HCT116 (cell line): ENCODE measurements around the gene ERFE. TPM values are rescaled to one million over a fixed set of nuclear protein-coding genes. Genes with fewer than 3 reads are reported as not detected.
A peak's percentile ranks its signal among the peaks of the same experiment; 100 is the strongest.

Experiments used
- ATAC-seq: fragments of 200-7000 bp; cut with Tn5 transposase; 2 replicates; pipeline ENCODE4 v1.9.1; 2020; ENCODE audit warnings: mild to moderate bottlenecking, moderate library complexity
- Bru-seq: library from RNA; stranded (reverse); fragments of 400-500 nt; gene quantifications from one replicate; lab custom pipeline; 2021; lab: Mats Ljungman, UMichigan
- BruChase-seq, 2 experiments: library from RNA; stranded (reverse); fragments of 400-500 nt; gene quantifications; one replicate each; lab custom pipeline; 2021; lab: Mats Ljungman, UMichigan
- BruUV-seq: library from RNA; stranded (reverse); fragments of 400-500 nt; replicated peaks from 2 replicates; lab custom pipeline; 2021; lab: Mats Ljungman, UMichigan
- CTCF ChIA-PET: fragments of 300-600 bp; sonication (Branson Sonifier 250); formaldehyde crosslinking; loops from one replicate; lab custom pipeline; 2021; ENCODE audit warnings: antibody characterized with exemption; lab: Charles Lee
- POLR2A ChIA-PET: fragments of 300-600, 350-600 bp; sonication (Branson Sonifier 250); formaldehyde crosslinking; loops from one replicate; lab custom pipeline; 2021; ENCODE audit warnings: antibody characterized with exemption; lab: Charles Lee
- RAD21 ChIA-PET, 2 experiments: fragments of 300-600 bp; sonication (Branson Sonifier 250); formaldehyde crosslinking; loops; one replicate each; lab custom pipeline; 2023; ENCODE audit warnings: low total read pairs in 2 of 2; ENCODE audit not compliant: uncharacterized antibody in 2 of 2, unreplicated experiment in 2 of 2, low non-redundant PET in 1 of 2; lab: Charles Lee
- DNase-seq: peaks from one replicate; pipeline ENCODE4 v3.0.0-alpha.2; 2010; ENCODE audit warnings: low read depth, low spot score
- H2AFZ ChIP-seq: fragments of 200-600 bp; shearing (Covaris generic), sonication (generic); 2 replicates; pipeline ENCODE4 v1.6.1; 2017; ENCODE audit warnings: low read depth, mixed run types, mixed read lengths, antibody characterized with exemption, low read length; ENCODE audit not compliant: poor library complexity, severe bottlenecking
- H3K27ac ChIP-seq: 2 replicates; pipeline ENCODE4 v1.5.1; 2012; ENCODE audit warnings: low read depth, low read length
- H3K27me3 ChIP-seq: fragments of 200-600 bp; sonication (generic); 2 replicates; pipeline ENCODE4 v1.6.1; 2016; ENCODE audit warnings: mixed run types, low read length, mixed read lengths; ENCODE audit not compliant: insufficient read depth
- H3K36me3 ChIP-seq, 2 experiments: fragments of 200-500 bp in 1 of 2; fragments of 200-600 bp in 1 of 2; sonication (Bioruptor generic) in 1 of 2; sonication (generic) in 1 of 2; 2 replicates each; pipeline versions ENCODE4 v1.5.1 to v1.6.1; 2014 to 2016; ENCODE audit warnings: low read length in 2 of 2, inconsistent platforms in 1 of 2, mixed read lengths in 1 of 2, mixed run types in 1 of 2; ENCODE audit not compliant: insufficient read depth in 2 of 2, control insufficient read depth in 1 of 2
- H3K4me1 ChIP-seq, 2 experiments: fragments of 200-600 bp in 1 of 2; sonication (generic) in 1 of 2; 2 replicates each; pipeline versions ENCODE4 v1.5.1 to v1.6.1; 2012 to 2017; ENCODE audit warnings: low read length in 2 of 2, inconsistent platforms in 1 of 2, mild to moderate bottlenecking in 1 of 2, mixed read lengths in 1 of 2, mixed run types in 1 of 2, moderate library complexity in 1 of 2; ENCODE audit not compliant: insufficient read depth in 2 of 2, control insufficient read depth in 1 of 2
- H3K4me2 ChIP-seq: fragments of 200-600 bp; sonication (generic); 2 replicates; pipeline ENCODE4 v1.6.1; 2017; ENCODE audit warnings: mixed run types, low read length, mixed read lengths
- H3K4me3 ChIP-seq, 2 experiments: fragments of 200-600 bp in 1 of 2; sonication (generic) in 1 of 2; replicated peaks in 1 of 2; 2 replicates each; pipeline ENCODE4 v1.5.1; 2011 to 2016; ENCODE audit warnings: low read length in 2 of 2, control low read depth in 1 of 2, low read depth in 1 of 2, mild to moderate bottlenecking in 1 of 2, mixed read lengths in 1 of 2, mixed run types in 1 of 2
- H3K79me2 ChIP-seq: fragments of 200-600 bp; sonication (generic); 2 replicates; pipeline ENCODE4 v1.6.1; 2017; ENCODE audit warnings: mild to moderate bottlenecking, mixed run types, low read length, moderate library complexity, mixed read lengths; ENCODE audit not compliant: insufficient read depth
- H3K9ac ChIP-seq: fragments of 200-600 bp; sonication (generic); 2 replicates; pipeline ENCODE4 v1.6.1; 2016; ENCODE audit warnings: low read length, mixed read lengths
- H3K9me2 ChIP-seq: fragments of 200-600 bp; sonication (generic), shearing (Covaris generic); 2 replicates; pipeline ENCODE4 v1.6.1; 2017; ENCODE audit warnings: mixed run types, mild to moderate bottlenecking, moderate library complexity; ENCODE audit not compliant: insufficient read depth
- H3K9me3 ChIP-seq, 2 experiments: fragments of 200-500 bp in 1 of 2; fragments of 200-600 bp in 1 of 2; sonication (Bioruptor generic) in 1 of 2; sonication (generic) in 1 of 2; 2 replicates each; pipeline ENCODE4 v1.6.1; 2014 to 2017; ENCODE audit warnings: low read length in 2 of 2, mixed read lengths in 2 of 2, inconsistent platforms in 1 of 2, low read depth in 1 of 2, mild to moderate bottlenecking in 1 of 2, mixed run types in 1 of 2, moderate library complexity in 1 of 2; ENCODE audit not compliant: control insufficient read depth in 1 of 2, insufficient read depth in 1 of 2
- H4K20me1 ChIP-seq: fragments of 200-600 bp; sonication (generic), shearing (Covaris generic); 2 replicates; pipeline ENCODE4 v1.6.1; 2017; ENCODE audit warnings: mixed run types, mild to moderate bottlenecking, moderate library complexity; ENCODE audit not compliant: insufficient read depth
- CTCF ChIP-seq, 3 experiments: fragments of 200-600 bp in 1 of 3; sonication (generic) in 1 of 3; IDR thresholded peaks in 2 of 3; conservative IDR thresholded peaks in 1 of 3; 2 replicates each; pipeline ENCODE4 v1.5.1; 2012 to 2017; ENCODE audit warnings: low read depth in 2 of 3, low read length in 2 of 3, antibody characterized with exemption in 1 of 3, borderline replicate concordance in 1 of 3, control low read depth in 1 of 3, mild to moderate bottlenecking in 1 of 3, mixed read lengths in 1 of 3, mixed run types in 1 of 3, moderate library complexity in 1 of 3; ENCODE audit not compliant: insufficient read depth in 1 of 3
- EGR1 ChIP-seq: IDR thresholded peaks from 2 replicates; pipeline ENCODE4 v1.6.1; 2012; ENCODE audit warnings: low read depth
- ELF1 ChIP-seq: IDR thresholded peaks from 2 replicates; pipeline ENCODE4 v1.6.1; 2012; ENCODE audit warnings: low read depth, borderline replicate concordance
- EZH2 ChIP-seq: fragments of 200-600 bp; sonication (generic); IDR thresholded peaks from 2 replicates; pipeline ENCODE4 v1.6.1; 2017; ENCODE audit warnings: antibody characterized with exemption, mixed run types
- EZH2phosphoT487 ChIP-seq: fragments of 200-600 bp; IDR thresholded peaks from 2 replicates; pipeline ENCODE4 v1.6.1; 2018; ENCODE audit warnings: antibody characterized with exemption, borderline replicate concordance
- FOSL1 ChIP-seq: IDR thresholded peaks from 2 replicates; pipeline ENCODE4 v1.6.1; 2012; ENCODE audit warnings: low read depth
- JUND ChIP-seq: IDR thresholded peaks from 2 replicates; pipeline ENCODE4 v1.6.1; 2012
- POLR2A ChIP-seq: IDR thresholded peaks from 2 replicates; pipeline ENCODE4 v1.7.0; 2011; ENCODE audit warnings: borderline replicate concordance; ENCODE audit not compliant: insufficient read depth, insufficient read length; ENCODE audit errors: extremely low read depth
- POLR2AphosphoS5 ChIP-seq: IDR thresholded peaks from 2 replicates; pipeline ENCODE4 v1.6.1; 2011; ENCODE audit warnings: mild to moderate bottlenecking, low read depth, low read length, moderate library complexity
- RAD21 ChIP-seq: IDR thresholded peaks from 2 replicates; pipeline ENCODE4 v1.6.1; 2012; ENCODE audit warnings: low read depth, mild to moderate bottlenecking
- REST ChIP-seq: IDR thresholded peaks from 2 replicates; pipeline ENCODE4 v1.6.1; 2012; ENCODE audit warnings: low read depth
- SIN3A ChIP-seq: IDR thresholded peaks from 2 replicates; pipeline ENCODE4 v1.6.1; 2012; ENCODE audit warnings: low read depth
- SP1 ChIP-seq: IDR thresholded peaks from 2 replicates; pipeline ENCODE4 v1.6.1; 2012; ENCODE audit warnings: low read depth
- TCF7L2 ChIP-seq: IDR thresholded peaks from 2 replicates; pipeline ENCODE4 v1.7.0; 2011; ENCODE audit warnings: borderline replicate concordance, inconsistent platforms; ENCODE audit not compliant: insufficient read depth, insufficient read length; ENCODE audit errors: extremely low read depth
- ZFX ChIP-seq: fragments of 450-650 bp; IDR thresholded peaks from 2 replicates; pipeline ENCODE4 v1.6.1; 2017
- ZNF274 ChIP-seq: fragments of 200-500 bp; sonication (Bioruptor generic); IDR thresholded peaks from 2 replicates; pipeline ENCODE4 v1.6.1; 2014; ENCODE audit warnings: mild to moderate bottlenecking, low read depth, low read length, inconsistent platforms
- intact Hi-C: fragments of 100-400 bp; cut with micrococcal nuclease; formaldehyde crosslinking; loops from 2 replicates; pipeline ENCODE4 v1.10.0; 2022
- long read RNA-seq: library from polyadenylated mRNA; unstranded; transcript quantifications from one replicate; pipeline ENCODE4 v2.0.0, GENCODE V29; 2021; ENCODE audit not compliant: unreplicated experiment
- polyA plus RNA-seq: library from polyadenylated mRNA; unstranded; fragments of >200 nt; gene quantifications from 2 replicates; pipeline ENCODE4 v1.2.1, GENCODE V29; 2012; ENCODE audit warnings: missing spikeins
- total RNA-seq: library from RNA; stranded (reverse); gene quantifications from one replicate; pipeline ENCODE4 v1.2.1, GENCODE V29; 2021; ENCODE audit not compliant: unreplicated experiment
- TF ChIP-seq, protein P1 (sequence below): IDR thresholded peaks from 2 replicates; pipeline ENCODE4 v1.6.1; 2011; ENCODE audit warnings: mild to moderate bottlenecking, low read length, moderate library complexity; ENCODE audit not compliant: insufficient replicate concordance; ENCODE audit errors: extremely low read depth
- TF ChIP-seq, protein P2 (sequence below): IDR thresholded peaks from 2 replicates; pipeline ENCODE4 v1.6.1; 2012

ERFE gene
- total RNA-seq (17.3 TPM), Bru-seq, nascent RNA (percentile 46 among the genes with signal in this experiment), BruChase-seq, experiment 1, labeled RNA remaining after a 6-hour chase (percentile 39 among the genes with signal in this experiment), BruChase-seq, experiment 2, labeled RNA remaining after a 2-hour chase (percentile 39 among the genes with signal in this experiment)
- polyA plus RNA-seq = 20.5 and 25.0 TPM in 2 replicates
- long read RNA-seq, transcript ERFE-207 (8 exons, 1,065 nt) = major isoform, 9 of 30 reads
- long read RNA-seq, partial matches to known transcripts = 3 of 30 reads
- long read RNA-seq, other reads (novel, unspliced or antisense) = 18 of 30 reads

DNA sequence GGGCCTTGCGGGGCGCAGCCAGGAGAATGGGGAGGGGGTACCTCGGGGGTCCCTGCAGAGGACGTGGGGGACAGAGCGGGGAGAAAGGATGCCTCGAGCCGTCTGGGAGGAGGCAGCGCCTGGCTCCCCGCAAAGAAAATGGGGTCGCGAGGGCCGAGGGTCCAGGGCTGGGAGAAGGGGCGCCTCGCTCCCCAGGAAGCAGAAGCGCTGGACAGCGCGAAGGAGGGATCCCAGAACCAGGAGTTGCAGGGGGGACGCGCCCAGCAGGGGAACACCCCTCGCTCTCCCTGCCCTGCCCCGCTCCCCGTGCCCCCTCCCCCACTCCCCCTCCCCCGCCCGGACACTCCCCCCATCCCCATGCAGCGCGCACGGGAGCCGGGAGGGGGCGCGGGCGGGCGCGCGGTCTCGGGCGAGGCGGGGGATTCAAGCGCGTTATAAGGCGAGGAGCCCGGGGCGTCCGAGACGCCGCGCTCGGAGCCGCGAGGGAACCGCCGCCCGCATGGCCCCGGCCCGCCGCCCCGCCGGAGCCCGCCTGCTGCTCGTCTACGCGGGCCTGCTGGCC, at the start of gene ERFE:
ERFE (plus strand) TSS at position 462 of the 562 bp plus-strand sequence; CDS start at position 500, 38 bp downstream.
- CTCF ChIA-PET = interaction anchor here (1.2 kb wide), 1 partner anchor 13 kb away, joined by 3 read pairs; no protein-coding TSS in a partner anchor
- BruUV-seq = no TSS peak
- peak within 1 kb of the TSS; percentile 32 for H2AFZ ChIP-seq
- TF ChIP-seq REST = no peak
- no peak for TF ChIP-seq SIN3A
- TF ChIP-seq RAD21 = no peak; the same call in 1 of the 2 replicates
- TF ChIP-seq SP1 = no peak
- no peak for TF ChIP-seq TCF7L2
- no peak for TF ChIP-seq ZNF274
- TF ChIP-seq JUND = no peak
- TF ChIP-seq, protein P1, sequence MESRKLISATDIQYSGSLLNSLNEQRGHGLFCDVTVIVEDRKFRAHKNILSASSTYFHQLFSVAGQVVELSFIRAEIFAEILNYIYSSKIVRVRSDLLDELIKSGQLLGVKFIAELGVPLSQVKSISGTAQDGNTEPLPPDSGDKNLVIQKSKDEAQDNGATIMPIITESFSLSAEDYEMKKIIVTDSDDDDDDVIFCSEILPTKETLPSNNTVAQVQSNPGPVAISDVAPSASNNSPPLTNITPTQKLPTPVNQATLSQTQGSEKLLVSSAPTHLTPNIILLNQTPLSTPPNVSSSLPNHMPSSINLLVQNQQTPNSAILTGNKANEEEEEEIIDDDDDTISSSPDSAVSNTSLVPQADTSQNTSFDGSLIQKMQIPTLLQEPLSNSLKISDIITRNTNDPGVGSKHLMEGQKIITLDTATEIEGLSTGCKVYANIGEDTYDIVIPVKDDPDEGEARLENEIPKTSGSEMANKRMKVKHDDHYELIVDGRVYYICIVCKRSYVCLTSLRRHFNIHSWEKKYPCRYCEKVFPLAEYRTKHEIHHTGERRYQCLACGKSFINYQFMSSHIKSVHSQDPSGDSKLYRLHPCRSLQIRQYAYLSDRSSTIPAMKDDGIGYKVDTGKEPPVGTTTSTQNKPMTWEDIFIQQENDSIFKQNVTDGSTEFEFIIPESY = no peak
- no peak for TF ChIP-seq EGR1
- TF ChIP-seq, protein P2, sequence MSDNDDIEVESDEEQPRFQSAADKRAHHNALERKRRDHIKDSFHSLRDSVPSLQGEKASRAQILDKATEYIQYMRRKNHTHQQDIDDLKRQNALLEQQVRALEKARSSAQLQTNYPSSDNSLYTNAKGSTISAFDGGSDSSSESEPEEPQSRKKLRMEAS = peak; percentile 39
- peak in 1 of 3 experiments; percentile 49; a peak in 2 of 6 replicates for TF ChIP-seq CTCF (IDR thresholded peaks at IDR 0.05 in 2 of 3, conservative IDR thresholded peaks at IDR 0.05 in 1 of 3; ENCODE audit: borderline replicate concordance in 1 of 3, insufficient read depth in 1 of 3, low read depth in 2 of 3, low read length in 2 of 3)
- no peak for TF ChIP-seq EZH2
- no peak for TF ChIP-seq EZH2phosphoT487
- no peak for TF ChIP-seq ZFX
- no peak for TF ChIP-seq POLR2A
- TF ChIP-seq ELF1 = no peak
- no peak for TF ChIP-seq FOSL1
- peak; percentile 62 for TF ChIP-seq POLR2AphosphoS5

More for the DNA sequence above, at the start of gene ERFE:
- no peaks in the 10 kb centered on the region for H4K20me1 ChIP-seq
- H3K4me1 ChIP-seq = peaks cover 4 to 12% of the 10 kb centered on the region in 2 experiments; a peak in 3 of 4 replicates
- H3K9me2 ChIP-seq = no peaks in the 10 kb centered on the region
- peak within 1 kb of the TSS; percentile 91 for H3K4me2 ChIP-seq
- intact Hi-C loops = no loop called here
- H3K79me2 ChIP-seq = no peaks in the 10 kb centered on the region
- H3K27me3 ChIP-seq = no peaks in the 10 kb centered on the region
- POLR2A ChIA-PET = no interaction called here
- peak within 1 kb of the TSS; percentile 74 for H3K9ac ChIP-seq
- peak within 1 kb of the TSS; percentile 60 to 71 for H3K4me3 ChIP-seq
- no peaks in the 10 kb centered on the region for H3K36me3 ChIP-seq
- DNase-seq = no peak
- RAD21 ChIA-PET = no interaction called here
- peak; percentile 85 for ATAC-seq
- H3K27ac ChIP-seq = peak within 1 kb of the TSS; percentile 50; the same call in 1 of the 2 replicates
- no peaks in the 10 kb centered on the region for H3K9me3 ChIP-seq
